AG04450 (cell line): ENCODE measurements around the gene SIAH3. TPM values are rescaled to one million over a fixed set of nuclear protein-coding genes. Genes with fewer than 3 reads are reported as not detected.

ENCODE experiments used
- CTCF ChIA-PET: fragments of 300-600, 350-600 bp; formaldehyde crosslinking; extraction: SDS; loops from one replicate; lab custom pipeline; 2022; ENCODE audit warnings: antibody characterized with exemption, inconsistent platforms; lab: Charles Lee
- POLR2A ChIA-PET: fragments of 350-600 bp; formaldehyde crosslinking; extraction: SDS; loops from one replicate; lab custom pipeline; 2021; ENCODE audit warnings: antibody characterized with exemption, inconsistent platforms; lab: Yijun Ruan, JAX
- DNase-seq: peaks from one replicate; pipeline ENCODE4 v3.0.0-alpha.2; 2011; ENCODE audit warnings: low read depth, low spot score
- H3K27ac ChIP-seq: one replicate; pipeline ENCODE4 v1.5.1; 2012; ENCODE audit warnings: low read depth, low read length, control low read depth
- H3K27me3 ChIP-seq: one replicate; pipeline ENCODE4 v1.6.0; 2012; ENCODE audit warnings: low read length; ENCODE audit not compliant: control insufficient read depth, insufficient read depth
- H3K4me3 ChIP-seq: 2 replicates; pipeline ENCODE4 v1.5.1; 2011; ENCODE audit warnings: mild to moderate bottlenecking, low read depth, low read length, control low read depth
- H3K9me3 ChIP-seq: 2 replicates; pipeline ENCODE4 v1.5.1; 2012; ENCODE audit warnings: low read length; ENCODE audit not compliant: control insufficient read depth, insufficient read depth
- CTCF ChIP-seq: IDR thresholded peaks from 2 replicates; pipeline ENCODE4 v1.5.1; 2011; ENCODE audit warnings: low read depth, low read length, control low read depth, inconsistent platforms
- polyA plus RNA-seq: library from polyadenylated mRNA; depleted of rRNA; stranded (reverse); fragments of >200 nt; gene quantifications from 2 replicates; pipeline ENCODE4 v1.2.3, GENCODE V29; 2011

Gene SIAH3
- polyA plus RNA-seq, 1 experiment, result not detected

- H3K27ac ChIP-seq, result no peak overlapping the region
- no peak for DNase-seq
- peaks cover 2% of the 10 kb centered on the region for H3K27me3 ChIP-seq
- H3K4me3 ChIP-seq, result no peak overlapping the region
- TF ChIP-seq CTCF, result no peak
- H3K9me3 ChIP-seq, result no peaks in the 10 kb centered on the region
- ChIA-PET CTCF (interaction anchor here (1.0 to 1.2 kb wide), 2 partner anchors 9 to 316 kb away, joined by 3 to 4 read pairs; no protein-coding TSS in a partner anchor), POLR2A (no interaction called here)
Observed at GRCh38 chr13:45809801-45810394, 41.7 kb downstream of the SIAH3 start.

- peaks cover 2% of the 10 kb centered on the region for H3K27me3 ChIP-seq
- CTCF ChIA-PET, result interaction anchor here (1.2 kb wide), 1 partner anchor 317 kb away, joined by 4 read pairs; no protein-coding TSS in a partner anchor
- no peak overlapping the region for H3K27ac ChIP-seq
- DNase-seq, result no peak
- H3K4me3 ChIP-seq, result no peak overlapping the region
- TF ChIP-seq CTCF, result no peak
- H3K9me3 ChIP-seq, result no peaks in the 10 kb centered on the region
- POLR2A ChIA-PET, result no interaction called here
Observed at GRCh38 chr13:45808925-45809324, 42.6 kb downstream of the SIAH3 start.

- no peak for DNase-seq
- H3K27ac ChIP-seq, result no peak overlapping the region
- CTCF ChIA-PET, result interaction anchor here (0.7 to 2.2 kb wide), 4 partner anchors 319 to 352 kb away, joined by 3 to 24 read pairs (median 4); no protein-coding TSS in a partner anchor
- peaks cover 2% of the 10 kb centered on the region for H3K27me3 ChIP-seq
- no peaks in the 10 kb centered on the region for H3K9me3 ChIP-seq
- H3K4me3 ChIP-seq, result no peak overlapping the region
- TF ChIP-seq CTCF, result peak; percentile 31
- POLR2A ChIA-PET, result no interaction called here
Observed at GRCh38 chr13:45807520-45808099, 43.9 kb downstream of the SIAH3 start.

GRCh38 chr13:45800485-45800884, 51.1 kb downstream of the SIAH3 start:
- POLR2A ChIA-PET, result no interaction called here
- H3K9me3 ChIP-seq, result no peaks in the 10 kb centered on the region
- DNase-seq, result no peak
- no peak overlapping the region for H3K4me3 ChIP-seq
- no peak for TF ChIP-seq CTCF
- CTCF ChIA-PET, result no interaction called here
- H3K27ac ChIP-seq, result no peak overlapping the region
- H3K27me3 ChIP-seq, result peaks cover 3% of the 10 kb centered on the region

- Histone ChIP-seq H3K4me3 (no peak overlapping the region), H3K27ac (no peak overlapping the region), H3K27me3 (peaks cover 3% of the 10 kb centered on the region), H3K9me3 (no peaks in the 10 kb centered on the region)
- ChIA-PET CTCF (no interaction called here), POLR2A (no interaction called here)
- no peak for TF ChIP-seq CTCF
- DNase-seq, result no peak
Observed at GRCh38 chr13:45799451-45799850, 52.1 kb downstream of the SIAH3 start.
